ENCODE measurements around the gene LHX3.

Gene LHX3

DNA sequence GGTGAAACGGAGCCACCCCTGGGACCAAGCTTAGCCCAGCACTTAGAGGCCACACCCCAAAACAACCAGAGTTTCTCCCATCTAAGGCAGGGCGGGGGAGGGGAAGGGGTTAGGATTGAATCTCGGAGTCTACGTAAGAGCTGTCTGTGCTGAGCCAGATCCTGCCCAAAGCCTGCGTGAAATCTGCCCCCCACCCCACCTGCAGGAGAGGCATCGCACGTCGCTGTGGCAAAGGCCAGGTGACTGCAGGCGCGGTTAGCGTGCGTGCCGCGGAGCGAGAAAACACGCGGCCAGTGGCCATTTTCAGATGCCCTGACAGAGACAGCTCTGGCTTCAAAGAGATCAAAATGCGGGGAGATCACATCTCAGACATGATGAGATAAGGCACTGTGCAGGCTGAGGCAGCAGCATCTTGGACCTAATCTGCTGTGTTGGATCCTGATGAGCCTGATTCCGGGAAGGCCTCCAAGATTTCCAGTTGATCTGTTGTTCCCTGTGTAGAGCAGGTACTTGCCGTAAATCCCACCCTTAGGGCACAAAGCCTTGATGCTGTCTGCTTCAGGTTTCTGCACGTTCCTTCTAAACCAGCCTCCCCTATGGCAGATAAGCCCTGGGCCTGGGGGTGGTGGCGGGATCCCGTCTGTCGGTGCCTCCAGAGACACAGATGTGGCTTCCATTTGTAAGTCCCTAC lies 43.2 kb upstream of the LHX3 start:
- Histone ChIP-seq H3K36me3 (ENCODE audit: control insufficient read depth in 1 of 2, insufficient read depth in 2 of 2, low read length in 2 of 2) (no peaks in the 10 kb centered on the region), H3K4ac (ENCODE audit: low read depth, low read length) (no peak overlapping the region), H3K4me1 (ENCODE audit: control insufficient read depth in 1 of 2, insufficient read depth in 2 of 2, low read length in 2 of 2) (peaks cover 9 to 12% of the 10 kb centered on the region in 2 experiments), H2AFZ (ENCODE audit: insufficient read depth, low read length, poor library complexity) (no peak overlapping the region), H2BK12ac (ENCODE audit: low read length) (no peak overlapping the region), H3K27me3 (ENCODE audit: insufficient read depth, low read length) (no peaks in the 10 kb centered on the region), H2BK120ac (ENCODE audit: insufficient read depth, low read length, poor library complexity) (no peak overlapping the region), H3K79me2 (ENCODE audit: control insufficient read depth, insufficient read depth, low read length, poor library complexity) (no peaks in the 10 kb centered on the region), H4K8ac (ENCODE audit: low read depth, low read length) (no peak overlapping the region), H3K79me1 (ENCODE audit: low read length) (no peaks in the 10 kb centered on the region), H3K14ac (ENCODE audit: low read length) (no peak overlapping the region), H3K4me3 (ENCODE audit: low read depth, low read length) (no peak overlapping the region), H4K12ac (ENCODE audit: low read depth, low read length) (no peak overlapping the region), H3K27ac (ENCODE audit: low read depth, low read length) (no peak overlapping the region), H3K18ac (ENCODE audit: low read length) (no peak overlapping the region), H3K9ac (ENCODE audit: low read length) (no peak overlapping the region), H3K23ac (ENCODE audit: low read length) (no peak overlapping the region), H2AK5ac (ENCODE audit: low read length) (no peak overlapping the region), H3K4me2 (ENCODE audit: low read length) (no peak overlapping the region), H2BK5ac (ENCODE audit: low read depth, low read length, poor library complexity) (no peak overlapping the region), H3K9me3 (ENCODE audit: insufficient read depth, low read depth, low read length) (no peaks in the 10 kb centered on the region), H4K91ac (ENCODE audit: low read depth, low read length) (no peak overlapping the region)
- DNase-seq = peak; percentile 51 to 65
- no CpG with 5 or more reads among the region's 24 CpGs for WGBS (ENCODE audit: extremely low coverage, insufficient coverage, insufficient read length)

DNA sequence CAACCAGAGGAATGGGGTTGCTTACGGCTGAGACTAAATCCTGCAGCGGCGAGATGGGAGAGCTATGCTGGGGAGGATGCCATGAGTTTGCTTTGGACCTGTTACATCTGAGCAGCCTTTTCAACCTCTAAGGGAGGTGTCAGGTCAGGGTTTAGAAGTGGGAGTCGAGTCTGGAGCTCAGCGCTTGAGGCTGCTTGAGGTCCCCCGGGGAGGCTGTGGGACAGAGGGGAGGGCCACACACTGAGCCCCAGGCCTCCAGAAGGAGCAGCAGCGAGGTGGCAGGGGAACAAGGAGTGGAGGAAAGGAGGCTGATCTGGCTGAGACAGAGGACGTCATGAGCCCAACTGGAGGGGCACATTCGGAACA lies 42.6 kb upstream of the LHX3 start:
- no peak overlapping the region for H2AK5ac ChIP-seq (ENCODE audit: low read length)
- H4K12ac ChIP-seq (ENCODE audit: low read depth, low read length) = no peak overlapping the region
- H3K18ac ChIP-seq (ENCODE audit: low read length) = no peak overlapping the region
- H3K23ac ChIP-seq (ENCODE audit: low read length) = no peak overlapping the region
- H3K79me2 ChIP-seq (ENCODE audit: control insufficient read depth, insufficient read depth, low read length, poor library complexity) = no peaks in the 10 kb centered on the region
- no peak overlapping the region for H4K91ac ChIP-seq (ENCODE audit: low read depth, low read length)
- no peak for DNase-seq
- no peak overlapping the region for H3K14ac ChIP-seq (ENCODE audit: low read length)
- no peak overlapping the region for H2BK12ac ChIP-seq (ENCODE audit: low read length)
- peaks cover 9 to 12% of the 10 kb centered on the region in 2 experiments for H3K4me1 ChIP-seq (ENCODE audit: control insufficient read depth in 1 of 2, insufficient read depth in 2 of 2, low read length in 2 of 2)
- H3K9ac ChIP-seq (ENCODE audit: low read length) = no peak overlapping the region
- no peak overlapping the region for H2BK5ac ChIP-seq (ENCODE audit: low read depth, low read length, poor library complexity)
- H3K27me3 ChIP-seq (ENCODE audit: insufficient read depth, low read length) = no peaks in the 10 kb centered on the region
- no peaks in the 10 kb centered on the region for H3K36me3 ChIP-seq (ENCODE audit: control insufficient read depth in 1 of 2, insufficient read depth in 2 of 2, low read length in 2 of 2)
- WGBS (ENCODE audit: extremely low coverage, insufficient coverage, insufficient read length) = no CpG with 5 or more reads among the region's 9 CpGs
- H3K4me2 ChIP-seq (ENCODE audit: low read length) = no peak overlapping the region
- no peak overlapping the region for H3K4me3 ChIP-seq (ENCODE audit: low read depth, low read length)
- H3K27ac ChIP-seq (ENCODE audit: low read depth, low read length) = no peak overlapping the region
- H3K4ac ChIP-seq (ENCODE audit: low read depth, low read length) = no peak overlapping the region
- H2AFZ ChIP-seq (ENCODE audit: insufficient read depth, low read length, poor library complexity) = no peak overlapping the region
- no peaks in the 10 kb centered on the region for H3K9me3 ChIP-seq (ENCODE audit: insufficient read depth, low read depth, low read length)
- H4K8ac ChIP-seq (ENCODE audit: low read depth, low read length) = no peak overlapping the region
- no peak overlapping the region for H2BK120ac ChIP-seq (ENCODE audit: insufficient read depth, low read length, poor library complexity)
- H3K79me1 ChIP-seq (ENCODE audit: low read length) = no peaks in the 10 kb centered on the region

DNA sequence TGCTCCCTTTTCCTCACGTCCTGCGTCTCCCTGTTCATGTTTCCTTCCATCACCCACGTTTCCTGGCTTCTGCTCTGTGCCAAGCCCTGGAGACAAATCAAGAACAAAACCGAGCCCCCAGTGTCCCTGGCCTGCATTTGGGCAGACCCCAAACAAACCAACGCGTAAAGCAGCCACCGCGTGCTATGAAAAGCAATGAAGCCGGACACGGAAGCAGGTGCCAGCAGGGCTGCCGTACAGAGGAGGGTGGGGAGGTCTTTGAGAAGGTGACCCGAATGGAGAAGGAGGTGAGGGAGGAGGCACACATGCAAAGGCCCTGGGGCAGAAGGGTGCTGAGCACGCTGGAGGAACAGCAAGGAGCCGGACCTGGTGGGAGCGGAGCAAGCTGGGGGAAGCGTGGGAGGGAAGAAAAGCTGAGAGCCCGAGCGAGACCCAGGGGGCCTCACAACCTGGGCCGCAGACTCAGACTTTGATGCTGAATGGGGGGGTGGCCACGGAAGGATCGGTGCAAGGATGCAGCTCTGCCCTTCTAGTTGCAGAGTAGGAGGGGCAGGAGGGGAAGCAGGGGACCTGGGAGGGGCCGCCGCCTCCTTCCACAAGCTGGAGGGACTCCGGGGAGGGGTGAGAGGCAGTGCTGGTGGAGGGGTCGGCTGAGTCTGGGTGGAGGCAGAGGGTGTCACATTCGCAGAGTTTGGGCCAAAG lies 42.1 kb upstream of the LHX3 start:
- Histone ChIP-seq H3K27me3 (ENCODE audit: insufficient read depth, low read length) (no peaks in the 10 kb centered on the region), H3K9me3 (ENCODE audit: insufficient read depth, low read depth, low read length) (no peaks in the 10 kb centered on the region), H3K9ac (ENCODE audit: low read length) (no peak overlapping the region), H4K12ac (ENCODE audit: low read depth, low read length) (no peak overlapping the region), H3K4me2 (ENCODE audit: low read length) (no peak overlapping the region), H3K4ac (ENCODE audit: low read depth, low read length) (no peak overlapping the region), H3K14ac (ENCODE audit: low read length) (no peak overlapping the region), H2BK12ac (ENCODE audit: low read length) (no peak overlapping the region), H4K8ac (ENCODE audit: low read depth, low read length) (no peak overlapping the region), H3K79me2 (ENCODE audit: control insufficient read depth, insufficient read depth, low read length, poor library complexity) (no peaks in the 10 kb centered on the region), H3K27ac (ENCODE audit: low read depth, low read length) (no peak overlapping the region), H2AFZ (ENCODE audit: insufficient read depth, low read length, poor library complexity) (no peak overlapping the region), H2AK5ac (ENCODE audit: low read length) (no peak overlapping the region), H3K36me3 (ENCODE audit: control insufficient read depth in 1 of 2, insufficient read depth in 2 of 2, low read length in 2 of 2) (no peaks in the 10 kb centered on the region), H3K18ac (ENCODE audit: low read length) (no peak overlapping the region), H2BK5ac (ENCODE audit: low read depth, low read length, poor library complexity) (no peak overlapping the region), H3K23ac (ENCODE audit: low read length) (no peak overlapping the region), H3K4me3 (ENCODE audit: low read depth, low read length) (no peak overlapping the region), H4K91ac (ENCODE audit: low read depth, low read length) (no peak overlapping the region), H3K4me1 (ENCODE audit: control insufficient read depth in 1 of 2, insufficient read depth in 2 of 2, low read length in 2 of 2) (peaks cover 9 to 12% of the 10 kb centered on the region in 2 experiments), H3K79me1 (ENCODE audit: low read length) (no peaks in the 10 kb centered on the region), H2BK120ac (ENCODE audit: insufficient read depth, low read length, poor library complexity) (no peak overlapping the region)
- no peak for DNase-seq
- WGBS (ENCODE audit: extremely low coverage, insufficient coverage, insufficient read length) = no CpG with 5 or more reads among the region's 26 CpGs

DNA sequence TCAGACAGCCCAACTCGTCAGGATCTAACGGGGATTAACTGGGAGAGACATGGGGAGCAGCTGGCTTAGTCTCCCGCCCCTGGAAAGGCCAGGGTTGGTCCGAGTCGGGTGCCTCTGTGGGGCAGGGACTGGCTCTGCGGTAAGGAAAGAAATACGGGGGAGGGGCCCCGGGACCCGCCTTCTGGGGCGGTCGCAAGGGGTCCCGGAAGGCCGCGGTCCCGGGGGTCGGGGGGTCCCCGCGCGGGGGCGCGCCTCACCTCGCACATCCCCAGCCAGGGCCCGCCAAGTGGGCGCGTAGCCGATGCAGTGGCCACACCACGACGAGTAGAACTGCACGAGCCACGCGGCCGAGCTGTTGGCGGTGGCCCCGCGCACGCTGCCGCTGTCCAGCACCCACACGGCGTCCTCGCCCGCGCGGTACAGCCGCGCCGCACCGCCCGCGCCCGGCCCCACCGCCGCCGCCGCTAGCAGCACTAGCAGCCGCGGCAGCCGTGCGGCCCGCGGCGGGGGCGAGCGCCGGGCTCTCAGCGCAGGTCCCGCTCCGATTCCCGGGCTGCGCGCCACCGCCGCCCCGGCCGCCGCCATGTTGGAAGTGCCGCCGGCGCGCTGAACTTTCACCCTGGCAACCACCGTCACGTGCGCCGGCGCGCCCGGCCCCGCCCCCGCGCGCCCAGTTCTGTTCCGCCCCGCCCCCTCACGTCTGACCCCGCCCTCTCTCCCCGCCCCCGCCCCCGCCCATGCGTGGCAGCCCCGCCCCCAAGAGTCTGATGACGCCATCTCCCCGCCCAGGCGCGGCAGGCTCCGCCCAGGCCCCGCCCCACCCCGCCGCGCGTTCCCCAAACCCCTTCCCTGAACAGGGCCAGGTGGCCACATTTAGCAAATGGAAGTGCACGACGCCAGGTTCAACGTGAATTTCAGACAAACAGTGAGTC lies 40.6 kb upstream of the LHX3 start, which contains the start of gene QSOX2:
Gene QSOX2, minus strand, starts transcription at position 594 of the 932 bp plus-strand sequence. Its CDS starts 9 bp downstream, at position 585.
- H3K79me1 ChIP-seq (ENCODE audit: low read length) = no peaks in the 10 kb centered on the region

More for the DNA sequence above, 40.6 kb upstream of the LHX3 start, which contains the start of gene QSOX2:
- H3K23ac ChIP-seq (ENCODE audit: low read length) = no peak within 1 kb of the TSS
- H3K4me2 ChIP-seq (ENCODE audit: low read length) = peak within 1 kb of the TSS; percentile 81
- no peak within 1 kb of the TSS for H2AK5ac ChIP-seq (ENCODE audit: low read length)
- peak within 1 kb of the TSS; percentile 93 for H3K4me3 ChIP-seq (ENCODE audit: low read depth, low read length)
- H3K4me1 ChIP-seq (ENCODE audit: control insufficient read depth in 1 of 2, insufficient read depth in 2 of 2, low read length in 2 of 2) = peaks cover 9 to 12% of the 10 kb centered on the region in 2 experiments
- no CpG with 5 or more reads among the region's 112 CpGs for WGBS (ENCODE audit: extremely low coverage, insufficient coverage, insufficient read length)
- H3K79me2 ChIP-seq (ENCODE audit: control insufficient read depth, insufficient read depth, low read length, poor library complexity) = no peaks in the 10 kb centered on the region
- no peaks in the 10 kb centered on the region for H3K9me3 ChIP-seq (ENCODE audit: insufficient read depth, low read depth, low read length)
- peak within 1 kb of the TSS; percentile 70 for H4K8ac ChIP-seq (ENCODE audit: low read depth, low read length)
- H3K4ac ChIP-seq (ENCODE audit: low read depth, low read length) = no peak within 1 kb of the TSS
- H2BK12ac ChIP-seq (ENCODE audit: low read length) = no peak within 1 kb of the TSS
- peak; percentile 50 to 75 for DNase-seq
- H3K9ac ChIP-seq (ENCODE audit: low read length) = peak within 1 kb of the TSS; percentile 64
- H2BK5ac ChIP-seq (ENCODE audit: low read depth, low read length, poor library complexity) = no peak within 1 kb of the TSS
- peak within 1 kb of the TSS; percentile 26 for H4K91ac ChIP-seq (ENCODE audit: low read depth, low read length)
- H3K36me3 ChIP-seq (ENCODE audit: control insufficient read depth in 1 of 2, insufficient read depth in 2 of 2, low read length in 2 of 2) = no peaks in the 10 kb centered on the region
- H3K18ac ChIP-seq (ENCODE audit: low read length) = no peak within 1 kb of the TSS
- no peak within 1 kb of the TSS for H2BK120ac ChIP-seq (ENCODE audit: insufficient read depth, low read length, poor library complexity)
- H3K27me3 ChIP-seq (ENCODE audit: insufficient read depth, low read length) = no peaks in the 10 kb centered on the region
- no peak within 1 kb of the TSS for H3K14ac ChIP-seq (ENCODE audit: low read length)
- H4K12ac ChIP-seq (ENCODE audit: low read depth, low read length) = no peak within 1 kb of the TSS
- H2AFZ ChIP-seq (ENCODE audit: insufficient read depth, low read length, poor library complexity) = peak within 1 kb of the TSS; percentile 66
- no peak within 1 kb of the TSS for H3K27ac ChIP-seq (ENCODE audit: low read depth, low read length)
